Panc1 (cell line): Measurements from ENCODE around the gene CLCF1. TPM values are rescaled to one million over a fixed set of nuclear protein-coding genes. Genes with fewer than 3 reads are reported as not detected.
A peak's percentile ranks its signal among the peaks of the same experiment; 100 is the strongest.

Experiments used
- ATAC-seq: fragments of 200-7000 bp; cut with Tn5 transposase; 2 replicates; pipeline ENCODE4 v1.9.1; 2020; ENCODE audit warnings: mild to moderate bottlenecking, moderate library complexity
- BruUV-seq: library from RNA; stranded (reverse); fragments of 400-500 nt; replicated peaks from 2 replicates; lab custom pipeline; 2021; lab: Mats Ljungman, UMichigan
- CTCF ChIA-PET: fragments of 300-600 bp; sonication (Branson Sonifier 250); formaldehyde crosslinking; loops from one replicate; lab custom pipeline; 2022; ENCODE audit warnings: antibody characterized with exemption; lab: Charles Lee
- POLR2A ChIA-PET: fragments of 300-600 bp; sonication (Branson Sonifier 250); formaldehyde crosslinking; loops from one replicate; lab custom pipeline; 2022; ENCODE audit warnings: antibody characterized with exemption; lab: Charles Lee
- DNase-seq: peaks from one replicate; pipeline ENCODE4 v3.0.0-alpha.2; 2010; ENCODE audit warnings: low read depth, low spot score
- H3K27ac ChIP-seq: 2 replicates; pipeline ENCODE4 v1.5.1; 2011; ENCODE audit warnings: mild to moderate bottlenecking, low read length, inconsistent platforms
- H3K27me3 ChIP-seq: fragments of 200-500 bp; sonication (Bioruptor generic); 2 replicates; pipeline ENCODE4 v1.6.0; 2014; ENCODE audit warnings: low read length, inconsistent platforms; ENCODE audit not compliant: control insufficient read depth, insufficient read depth
- H3K36me3 ChIP-seq: fragments of 200-500 bp; sonication (Bioruptor generic); 2 replicates; pipeline ENCODE4 v1.5.1; 2014; ENCODE audit warnings: inconsistent platforms, mild to moderate bottlenecking, low read length, moderate library complexity; ENCODE audit not compliant: control insufficient read depth, insufficient read depth
- H3K4me1 ChIP-seq: 2 replicates; pipeline ENCODE4 v1.5.1; 2011; ENCODE audit warnings: inconsistent platforms, mild to moderate bottlenecking, low read length, moderate library complexity; ENCODE audit not compliant: control insufficient read depth, insufficient read depth
- H3K4me3 ChIP-seq, 2 experiments: 2 replicates each; pipeline ENCODE4 v1.5.1; 2011 to 2012; ENCODE audit warnings: low read depth in 2 of 2, low read length in 2 of 2, mild to moderate bottlenecking in 2 of 2, inconsistent platforms in 1 of 2, moderate library complexity in 1 of 2
- H3K9me3 ChIP-seq: fragments of 200-500 bp; sonication (Bioruptor generic); 2 replicates; pipeline ENCODE4 v1.5.1; 2014; ENCODE audit warnings: low read depth, mild to moderate bottlenecking, inconsistent platforms, low read length, moderate library complexity; ENCODE audit not compliant: control insufficient read depth, insufficient read depth
- CTCF ChIP-seq: fragments of 450-650 bp; IDR thresholded peaks from 2 replicates; pipeline ENCODE4 v1.5.1; 2017; ENCODE audit warnings: mild to moderate bottlenecking
- POLR2AphosphoS5 ChIP-seq: IDR thresholded peaks from 2 replicates; pipeline ENCODE4 v1.6.1; 2012; ENCODE audit warnings: mild to moderate bottlenecking, low read depth, low read length, moderate library complexity
- REST ChIP-seq, 2 experiments: IDR thresholded peaks; 2 replicates each; pipeline ENCODE4 v1.6.1; 2011 to 2012; ENCODE audit warnings: low read depth in 2 of 2, control low read depth in 1 of 2, low read length in 1 of 2, mild to moderate bottlenecking in 1 of 2, moderate library complexity in 1 of 2; ENCODE audit not compliant: insufficient read depth in 1 of 2
- SIN3A ChIP-seq: IDR thresholded peaks from 2 replicates; pipeline ENCODE4 v1.6.1; 2012; ENCODE audit warnings: low read depth, mild to moderate bottlenecking, low read length, moderate library complexity, borderline replicate concordance; ENCODE audit not compliant: insufficient read depth
- TCF7L2 ChIP-seq: IDR thresholded peaks from 2 replicates; pipeline ENCODE4 v1.6.1; 2011; ENCODE audit warnings: mild to moderate bottlenecking, low read depth, low read length, inconsistent platforms
- in situ Hi-C: cut with HindIII; loops from 2 replicates; pipeline ENCODE4 v1.10.0; 2016; ENCODE audit warnings: low sequenced_read_pairs, low pct_unique_long_range_greater_than_20kb
- intact Hi-C: fragments of 100-400 bp; cut with micrococcal nuclease; formaldehyde crosslinking; loops from one replicate; pipeline ENCODE4 v1.10.0; 2022; ENCODE audit not compliant: unreplicated experiment
- total RNA-seq: library from RNA; stranded (reverse); gene quantifications from one replicate; pipeline ENCODE4 v1.2.1, GENCODE V29; 2021; ENCODE audit not compliant: unreplicated experiment

The CLCF1 gene
- total RNA-seq, 1 experiment from 2014 or later: 9.3 TPM

GRCh38 chr11:67349036-67349435 is 24.4 kb downstream of the CLCF1 start:
- H3K36me3 ChIP-seq: no peaks in the 10 kb centered on the region
- no peak for TF ChIP-seq REST (IDR thresholded peaks at IDR 0.05; ENCODE audit: insufficient read depth in 1 of 2, low read depth in 2 of 2, low read length in 1 of 2)
- 0 out of 2 replicates have a peak, but pooled peaks have one; percentile 34 for TF ChIP-seq POLR2AphosphoS5
- peaks cover 21% of the 10 kb centered on the region for H3K4me1 ChIP-seq
- BruUV-seq: no TSS peak
- no peaks in the 10 kb centered on the region for H3K9me3 ChIP-seq
- in situ Hi-C loops: no loop called here
- POLR2A ChIA-PET: no interaction called here
- H3K27ac ChIP-seq: no peak overlapping the region
- CTCF ChIA-PET: interaction anchor here (0.6 to 1.7 kb wide), 2 partner anchors 34 to 70 kb away, joined by 3 to 12 read pairs; no protein-coding TSS in a partner anchor
- ATAC-seq (no peak), DNase-seq (no peak)
- no peak overlapping the region for H3K4me3 ChIP-seq
- no peaks in the 10 kb centered on the region for H3K27me3 ChIP-seq
- intact Hi-C loops: loop anchor here (5.0 kb wide), 1 partner anchor 33 kb away; no protein-coding TSS in a partner anchor

- no peaks in the 10 kb centered on the region for H3K9me3 ChIP-seq
- peaks cover 18% of the 10 kb centered on the region for H3K4me1 ChIP-seq
- no peak overlapping the region for H3K4me3 ChIP-seq
- intact Hi-C loops (loop anchor here (5.0 kb wide), 1 partner anchor 34 kb away; no protein-coding TSS in a partner anchor), in situ Hi-C loops (no loop called here)
- H3K27me3 ChIP-seq: no peaks in the 10 kb centered on the region
- DNase-seq (no peak), ATAC-seq (no peak)
- POLR2A ChIA-PET: no interaction called here
- H3K36me3 ChIP-seq: no peaks in the 10 kb centered on the region
- no TSS peak for BruUV-seq
- CTCF ChIA-PET: interaction anchor here (0.6 to 1.7 kb wide), 2 partner anchors 34 to 38 kb away, joined by 3 to 12 read pairs; no protein-coding TSS in a partner anchor
- TF ChIP-seq TCF7L2 (no peak), REST (IDR thresholded peaks at IDR 0.05; ENCODE audit: insufficient read depth in 1 of 2, low read depth in 2 of 2, low read length in 1 of 2) (no peak), SIN3A (no peak), CTCF (no peak), POLR2AphosphoS5 (no peak)
- H3K27ac ChIP-seq: no peak overlapping the region
Observed at GRCh38 chr11:67347964-67348749, 25.2 kb downstream of the CLCF1 start.
